ENCODE results near the gene B4GALNT3. TPM values are rescaled to one million over a fixed set of nuclear protein-coding genes. Genes with fewer than 3 reads are reported as not detected.

Gene B4GALNT3
- total and polyA plus RNA-seq, 2 of the 13 experiments (the other 11 are each of a cell fraction or from before 2014, with no cell fraction given): 3.2 to 4.4 TPM

DNA sequence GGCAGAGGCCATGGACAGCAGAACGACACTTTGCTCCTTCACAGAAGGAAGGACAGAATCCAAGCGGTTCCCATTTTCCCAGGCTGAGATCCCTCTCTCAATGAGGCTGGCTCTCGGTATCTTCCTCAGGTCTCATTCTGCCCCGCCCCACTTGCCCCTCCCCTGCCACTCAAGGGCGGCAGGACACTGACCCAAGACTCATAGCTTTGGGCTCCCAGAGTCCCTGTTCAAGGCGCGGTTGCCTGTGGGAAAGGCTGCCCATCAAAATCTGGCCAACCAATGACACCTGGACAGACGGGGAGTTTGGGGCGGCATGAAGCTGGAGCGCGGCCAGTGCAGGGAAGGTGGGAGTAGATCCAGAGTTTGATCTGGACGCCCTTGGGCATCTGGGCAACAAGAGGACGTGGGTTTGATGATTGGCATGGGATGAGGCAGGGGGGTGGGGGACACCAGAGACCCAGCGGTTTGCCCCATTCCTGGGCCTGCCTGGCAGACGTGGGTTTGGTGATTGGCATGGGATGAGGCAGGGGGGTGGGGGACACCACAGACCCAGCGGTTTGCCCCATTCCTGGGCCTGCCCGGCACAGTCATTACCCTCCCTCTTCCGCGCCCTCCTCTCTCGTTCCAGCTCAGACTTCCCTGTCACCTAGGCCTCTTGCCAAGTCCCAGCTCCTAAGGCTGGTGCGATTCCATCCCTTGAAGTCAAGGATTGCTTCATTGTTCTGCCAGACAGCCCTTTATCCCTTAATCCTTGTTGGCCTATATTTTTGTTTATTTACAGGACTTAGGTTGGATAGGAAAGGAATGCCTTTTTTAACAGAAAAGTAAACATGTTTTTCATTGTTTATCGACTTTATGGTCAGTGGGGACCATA is 111.4 kb downstream of the B4GALNT3 start (continued):
- TF ChIP-seq GRHL1 (CRISPR knock-in tag; conservative IDR thresholded peaks at IDR 0.05) (no peak), KLF9 (CRISPR knock-in tag; IDR thresholded peaks at IDR 0.05; ENCODE audit: low read depth) (no peak), NONO (IDR thresholded peaks at IDR 0.05) (no peak), NONO (CRISPR knock-in tag; conservative IDR thresholded peaks at IDR 0.05) (peak; percentile 64; the same call in 1 of the 2 replicates), NRL (CRISPR knock-in tag; IDR thresholded peaks at IDR 0.05; ENCODE audit: borderline replicate concordance) (no peak), ZIK1 (CRISPR knock-in tag; IDR thresholded peaks at IDR 0.05; ENCODE audit: borderline replicate concordance, low read depth) (no peak), ZNF264 (CRISPR knock-in tag; IDR thresholded peaks at IDR 0.05) (no peak), PLSCR1 (CRISPR knock-in tag; IDR thresholded peaks at IDR 0.05; ENCODE audit: borderline replicate concordance) (no peak), RARA (CRISPR knock-in tag; IDR thresholded peaks at IDR 0.05) (peak; percentile 68), DNMT3B (CRISPR knock-in tag; conservative IDR thresholded peaks at IDR 0.05) (0 out of 2 replicates have a peak, but pooled peaks have one; percentile 33), ZBTB7A (CRISPR knock-in tag; IDR thresholded peaks at IDR 0.05) (0 out of 2 replicates have a peak, but pooled peaks have one; percentile 15), ZBTB3 (CRISPR knock-in tag; IDR thresholded peaks at IDR 0.05; ENCODE audit: borderline replicate concordance, low read depth) (no peak), ZNF335 (CRISPR knock-in tag; IDR thresholded peaks at IDR 0.05) (no peak)
- TF ChIP-seq, protein P1, sequence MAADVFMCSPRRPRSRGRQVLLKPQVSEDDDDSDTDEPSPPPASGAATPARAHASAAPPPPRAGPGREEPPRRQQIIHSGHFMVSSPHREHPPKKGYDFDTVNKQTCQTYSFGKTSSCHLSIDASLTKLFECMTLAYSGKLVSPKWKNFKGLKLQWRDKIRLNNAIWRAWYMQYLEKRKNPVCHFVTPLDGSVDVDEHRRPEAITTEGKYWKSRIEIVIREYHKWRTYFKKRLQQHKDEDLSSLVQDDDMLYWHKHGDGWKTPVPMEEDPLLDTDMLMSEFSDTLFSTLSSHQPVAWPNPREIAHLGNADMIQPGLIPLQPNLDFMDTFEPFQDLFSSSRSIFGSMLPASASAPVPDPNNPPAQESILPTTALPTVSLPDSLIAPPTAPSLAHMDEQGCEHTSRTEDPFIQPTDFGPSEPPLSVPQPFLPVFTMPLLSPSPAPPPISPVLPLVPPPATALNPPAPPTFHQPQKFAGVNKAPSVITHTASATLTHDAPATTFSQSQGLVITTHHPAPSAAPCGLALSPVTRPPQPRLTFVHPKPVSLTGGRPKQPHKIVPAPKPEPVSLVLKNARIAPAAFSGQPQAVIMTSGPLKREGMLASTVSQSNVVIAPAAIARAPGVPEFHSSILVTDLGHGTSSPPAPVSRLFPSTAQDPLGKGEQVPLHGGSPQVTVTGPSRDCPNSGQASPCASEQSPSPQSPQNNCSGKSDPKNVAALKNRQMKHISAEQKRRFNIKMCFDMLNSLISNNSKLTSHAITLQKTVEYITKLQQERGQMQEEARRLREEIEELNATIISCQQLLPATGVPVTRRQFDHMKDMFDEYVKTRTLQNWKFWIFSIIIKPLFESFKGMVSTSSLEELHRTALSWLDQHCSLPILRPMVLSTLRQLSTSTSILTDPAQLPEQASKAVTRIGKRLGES (CRISPR knock-in tag; IDR thresholded peaks at IDR 0.05; ENCODE audit: borderline replicate concordance): no peak
- TF ChIP-seq, protein P2, sequence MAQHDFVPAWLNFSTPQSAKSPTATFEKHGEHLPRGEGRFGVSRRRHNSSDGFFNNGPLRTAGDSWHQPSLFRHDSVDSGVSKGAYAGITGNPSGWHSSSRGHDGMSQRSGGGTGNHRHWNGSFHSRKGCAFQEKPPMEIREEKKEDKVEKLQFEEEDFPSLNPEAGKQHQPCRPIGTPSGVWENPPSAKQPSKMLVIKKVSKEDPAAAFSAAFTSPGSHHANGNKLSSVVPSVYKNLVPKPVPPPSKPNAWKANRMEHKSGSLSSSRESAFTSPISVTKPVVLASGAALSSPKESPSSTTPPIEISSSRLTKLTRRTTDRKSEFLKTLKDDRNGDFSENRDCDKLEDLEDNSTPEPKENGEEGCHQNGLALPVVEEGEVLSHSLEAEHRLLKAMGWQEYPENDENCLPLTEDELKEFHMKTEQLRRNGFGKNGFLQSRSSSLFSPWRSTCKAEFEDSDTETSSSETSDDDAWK (CRISPR knock-in tag; IDR thresholded peaks at IDR 0.05): no peak
- TF ChIP-seq, protein P3, sequence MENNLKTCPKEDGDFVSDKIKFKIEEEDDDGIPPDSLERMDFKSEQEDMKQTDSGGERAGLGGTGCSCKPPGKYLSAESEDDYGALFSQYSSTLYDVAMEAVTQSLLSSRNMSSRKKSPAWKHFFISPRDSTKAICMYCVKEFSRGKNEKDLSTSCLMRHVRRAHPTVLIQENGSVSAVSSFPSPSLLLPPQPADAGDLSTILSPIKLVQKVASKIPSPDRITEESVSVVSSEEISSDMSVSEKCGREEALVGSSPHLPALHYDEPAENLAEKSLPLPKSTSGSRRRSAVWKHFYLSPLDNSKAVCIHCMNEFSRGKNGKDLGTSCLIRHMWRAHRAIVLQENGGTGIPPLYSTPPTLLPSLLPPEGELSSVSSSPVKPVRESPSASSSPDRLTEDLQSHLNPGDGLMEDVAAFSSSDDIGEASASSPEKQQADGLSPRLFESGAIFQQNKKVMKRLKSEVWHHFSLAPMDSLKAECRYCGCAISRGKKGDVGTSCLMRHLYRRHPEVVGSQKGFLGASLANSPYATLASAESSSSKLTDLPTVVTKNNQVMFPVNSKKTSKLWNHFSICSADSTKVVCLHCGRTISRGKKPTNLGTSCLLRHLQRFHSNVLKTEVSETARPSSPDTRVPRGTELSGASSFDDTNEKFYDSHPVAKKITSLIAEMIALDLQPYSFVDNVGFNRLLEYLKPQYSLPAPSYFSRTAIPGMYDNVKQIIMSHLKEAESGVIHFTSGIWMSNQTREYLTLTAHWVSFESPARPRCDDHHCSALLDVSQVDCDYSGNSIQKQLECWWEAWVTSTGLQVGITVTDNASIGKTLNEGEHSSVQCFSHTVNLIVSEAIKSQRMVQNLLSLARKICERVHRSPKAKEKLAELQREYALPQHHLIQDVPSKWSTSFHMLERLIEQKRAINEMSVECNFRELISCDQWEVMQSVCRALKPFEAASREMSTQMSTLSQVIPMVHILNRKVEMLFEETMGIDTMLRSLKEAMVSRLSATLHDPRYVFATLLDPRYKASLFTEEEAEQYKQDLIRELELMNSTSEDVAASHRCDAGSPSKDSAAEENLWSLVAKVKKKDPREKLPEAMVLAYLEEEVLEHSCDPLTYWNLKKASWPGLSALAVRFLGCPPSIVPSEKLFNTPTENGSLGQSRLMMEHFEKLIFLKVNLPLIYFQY (CRISPR knock-in tag; IDR thresholded peaks at IDR 0.05; ENCODE audit: borderline replicate concordance): 0 out of 2 replicates have a peak, but pooled peaks have one; percentile 5
